Activated naive CD4-positive, alpha-beta T cell treated with anti-CD3 and anti-CD28 coated beads, Interleukin-2, amount 50 U/mL, for 24 hours (primary cell): Measurements from ENCODE around the gene PGAM5.
A peak's percentile ranks its signal among the peaks of the same experiment; 100 is the strongest.

Experiments
- H3K27ac Mint-ChIP-seq: one replicate; pipeline ENCODE4 v1.8.0; 2021; ENCODE audit warnings: mild to moderate bottlenecking, mixed read lengths
- H3K27me3 Mint-ChIP-seq: one replicate; pipeline ENCODE4 v1.8.0; 2021; ENCODE audit warnings: mixed read lengths
- H3K36me3 Mint-ChIP-seq: one replicate; pipeline ENCODE4 v1.8.0; 2021; ENCODE audit warnings: mixed read lengths
- H3K4me1 Mint-ChIP-seq: one replicate; pipeline ENCODE4 v1.8.0; 2021; ENCODE audit warnings: mixed read lengths
- H3K4me3 Mint-ChIP-seq: one replicate; pipeline ENCODE4 v1.8.0; 2021; ENCODE audit warnings: mild to moderate bottlenecking, mixed read lengths
- H3K9me3 Mint-ChIP-seq: one replicate; pipeline ENCODE4 v1.8.0; 2021; ENCODE audit warnings: mixed read lengths

PGAM5 gene

GRCh38 chr12:132710043-132710404 is 618 bp upstream of the PGAM5 start:
- Mint-ChIP-seq H3K27ac (peak overlapping the region; percentile 85), H3K4me1 (peaks cover 26% of the 10 kb centered on the region), H3K4me3 (peak overlapping the region; percentile 87), H3K9me3 (no peaks in the 10 kb centered on the region), H3K36me3 (peaks cover 7% of the 10 kb centered on the region), H3K27me3 (no peaks in the 10 kb centered on the region)

GRCh38 chr12:132711080-132711843 is 620 bp downstream of the PGAM5 start:
- Mint-ChIP-seq H3K4me1 (peaks cover 26% of the 10 kb centered on the region), H3K27me3 (no peaks in the 10 kb centered on the region), H3K4me3 (peak overlapping the region; percentile 86), H3K36me3 (peaks cover 7% of the 10 kb centered on the region), H3K27ac (peak overlapping the region; percentile 17), H3K9me3 (no peaks in the 10 kb centered on the region)

GRCh38 chr12:132713123-132713522 is 2.5 kb downstream of the PGAM5 start:
- Mint-ChIP-seq H3K27ac (no peak overlapping the region), H3K27me3 (no peaks in the 10 kb centered on the region), H3K4me1 (peaks cover 26% of the 10 kb centered on the region), H3K4me3 (peak overlapping the region; percentile 57), H3K36me3 (peaks cover 7% of the 10 kb centered on the region), H3K9me3 (no peaks in the 10 kb centered on the region)

- Mint-ChIP-seq H3K36me3 (peaks cover 11% of the 10 kb centered on the region), H3K27ac (no peak overlapping the region), H3K27me3 (no peaks in the 10 kb centered on the region), H3K9me3 (no peaks in the 10 kb centered on the region), H3K4me3 (no peak overlapping the region), H3K4me1 (peaks cover 22% of the 10 kb centered on the region)
Observed at GRCh38 chr12:132715874-132716273, 5.2 kb downstream of the PGAM5 start.

- H3K27ac Mint-ChIP-seq = no peak overlapping the region
- peaks cover 22% of the 10 kb centered on the region for H3K4me1 Mint-ChIP-seq
- no peaks in the 10 kb centered on the region for H3K9me3 Mint-ChIP-seq
- H3K27me3 Mint-ChIP-seq = no peaks in the 10 kb centered on the region
- H3K36me3 Mint-ChIP-seq = peaks cover 13% of the 10 kb centered on the region
- no peak overlapping the region for H3K4me3 Mint-ChIP-seq
Observed at GRCh38 chr12:132716356-132716755, 5.7 kb downstream of the PGAM5 start.

GRCh38 chr12:132717011-132717410 is 6.4 kb downstream of the PGAM5 start:
- Mint-ChIP-seq H3K27ac (peak overlapping the region; percentile 12), H3K36me3 (peaks cover 13% of the 10 kb centered on the region), H3K4me3 (no peak overlapping the region)

GRCh38 chr12:132717531-132718387 is 7.1 kb downstream of the PGAM5 start:
- Mint-ChIP-seq H3K4me1 (peaks cover 17% of the 10 kb centered on the region), H3K9me3 (no peaks in the 10 kb centered on the region), H3K27me3 (no peaks in the 10 kb centered on the region), H3K4me3 (no peak overlapping the region), H3K36me3 (peaks cover 12% of the 10 kb centered on the region), H3K27ac (no peak overlapping the region)

More at GRCh38 chr12:132717011-132717410, 6.4 kb downstream of the PGAM5 start:
- Mint-ChIP-seq H3K27me3 (no peaks in the 10 kb centered on the region), H3K4me1 (peaks cover 22% of the 10 kb centered on the region), H3K9me3 (no peaks in the 10 kb centered on the region)

- H3K4me1 Mint-ChIP-seq = peaks cover 9% of the 10 kb centered on the region
- H3K36me3 Mint-ChIP-seq = peaks cover 12% of the 10 kb centered on the region
- H3K4me3 Mint-ChIP-seq = no peak overlapping the region
- H3K27ac Mint-ChIP-seq = no peak overlapping the region
- no peaks in the 10 kb centered on the region for H3K9me3 Mint-ChIP-seq
- H3K27me3 Mint-ChIP-seq = no peaks in the 10 kb centered on the region
Observed at GRCh38 chr12:132718644-132719043, 8.0 kb downstream of the PGAM5 start.

- Mint-ChIP-seq H3K36me3 (peaks cover 15% of the 10 kb centered on the region), H3K4me3 (no peak overlapping the region)
Observed at GRCh38 chr12:132719141-132719953, 8.7 kb downstream of the PGAM5 start.

GRCh38 chr12:132719954-132720324 is 9.3 kb downstream of the PGAM5 start:
- Mint-ChIP-seq H3K4me1 (no peaks in the 10 kb centered on the region), H3K9me3 (no peaks in the 10 kb centered on the region), H3K4me3 (no peak overlapping the region), H3K36me3 (peaks cover 13% of the 10 kb centered on the region), H3K27ac (no peak overlapping the region), H3K27me3 (no peaks in the 10 kb centered on the region)

More at GRCh38 chr12:132719141-132719953, 8.7 kb downstream of the PGAM5 start:
- Mint-ChIP-seq H3K9me3 (no peaks in the 10 kb centered on the region), H3K27me3 (no peaks in the 10 kb centered on the region), H3K27ac (peak overlapping the region; percentile 41), H3K4me1 (peaks cover 4% of the 10 kb centered on the region)

GRCh38 chr12:132720606-132721345 is 10.1 kb downstream of the PGAM5 start:
- no peaks in the 10 kb centered on the region for H3K27me3 Mint-ChIP-seq

GRCh38 chr12:132723015-132723763 is 12.5 kb downstream of the PGAM5 start:
- Mint-ChIP-seq H3K36me3 (peaks cover 15% of the 10 kb centered on the region), H3K4me1 (no peaks in the 10 kb centered on the region), H3K4me3 (no peak overlapping the region), H3K9me3 (no peaks in the 10 kb centered on the region), H3K27me3 (no peaks in the 10 kb centered on the region), H3K27ac (no peak overlapping the region)

More at GRCh38 chr12:132720606-132721345, 10.1 kb downstream of the PGAM5 start:
- Mint-ChIP-seq H3K27ac (peak overlapping the region; percentile 82), H3K36me3 (peaks cover 14% of the 10 kb centered on the region), H3K4me3 (no peak overlapping the region), H3K4me1 (no peaks in the 10 kb centered on the region), H3K9me3 (no peaks in the 10 kb centered on the region)

GRCh38 chr12:132723764-132724140 is 13.1 kb downstream of the PGAM5 start:
- Mint-ChIP-seq H3K27ac (no peak overlapping the region), H3K9me3 (no peaks in the 10 kb centered on the region), H3K4me3 (no peak overlapping the region), H3K27me3 (no peaks in the 10 kb centered on the region), H3K36me3 (peaks cover 13% of the 10 kb centered on the region), H3K4me1 (no peaks in the 10 kb centered on the region)

GRCh38 chr12:132724506-132725241 is 14.0 kb downstream of the PGAM5 start:
- Mint-ChIP-seq H3K27me3 (no peaks in the 10 kb centered on the region), H3K9me3 (no peaks in the 10 kb centered on the region), H3K4me1 (peaks cover under 1% of the 10 kb centered on the region), H3K27ac (peak overlapping the region; percentile 46), H3K4me3 (no peak overlapping the region), H3K36me3 (peaks cover 16% of the 10 kb centered on the region)
